GM20000 (cell line): Measurements from ENCODE around the gene OBSL1.

Experiments
- DNase-seq: peaks from one replicate; pipeline ENCODE4 v3.0.0; 2012; ENCODE audit warnings: low spot score
- TF ChIP-seq, protein P1 (sequence below): IDR thresholded peaks from 2 replicates; pipeline ENCODE4 v1.5.1; 2012; ENCODE audit warnings: mild to moderate bottlenecking, control low read depth; ENCODE audit errors: extremely low read depth, missing control alignments

The OBSL1 gene

DNA sequence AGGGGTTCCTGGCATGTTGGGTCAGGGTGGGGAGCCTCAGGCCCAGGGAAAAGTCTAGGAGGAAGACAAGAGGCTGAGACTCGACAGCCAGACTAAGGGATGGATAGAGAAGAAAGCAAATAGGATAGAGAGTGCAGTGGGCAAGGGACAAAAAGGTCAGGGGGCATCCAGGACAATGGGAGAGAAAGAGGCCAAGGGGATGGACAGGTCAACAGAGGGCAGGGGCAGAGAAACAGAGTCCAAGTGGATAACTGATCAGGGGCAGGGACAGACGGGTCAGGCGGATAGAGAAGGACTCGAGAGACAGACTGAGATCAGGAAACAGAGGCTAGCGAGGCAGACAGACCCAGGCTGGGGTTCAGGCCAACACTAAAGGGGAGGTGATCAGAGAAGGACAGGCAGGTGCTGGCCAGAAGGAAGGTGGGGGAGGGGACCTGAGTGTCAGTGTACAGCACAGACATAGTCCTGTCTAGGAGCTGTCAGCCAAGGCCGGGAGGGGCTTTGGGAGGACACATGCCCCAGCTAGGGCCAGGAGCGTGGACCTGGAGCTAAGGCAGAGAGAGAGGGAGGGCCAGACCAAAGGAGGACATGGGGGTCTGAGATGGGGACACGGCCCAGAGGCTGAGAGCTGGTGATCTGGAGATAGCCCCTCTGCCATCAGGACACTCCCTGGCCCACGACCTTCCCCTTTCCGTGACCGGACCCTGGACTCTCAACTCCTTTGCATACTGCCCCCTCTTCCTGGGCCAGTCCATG lies 44.8 kb downstream of the OBSL1 start:
- DNase-seq = no peak
- TF ChIP-seq, protein P1, sequence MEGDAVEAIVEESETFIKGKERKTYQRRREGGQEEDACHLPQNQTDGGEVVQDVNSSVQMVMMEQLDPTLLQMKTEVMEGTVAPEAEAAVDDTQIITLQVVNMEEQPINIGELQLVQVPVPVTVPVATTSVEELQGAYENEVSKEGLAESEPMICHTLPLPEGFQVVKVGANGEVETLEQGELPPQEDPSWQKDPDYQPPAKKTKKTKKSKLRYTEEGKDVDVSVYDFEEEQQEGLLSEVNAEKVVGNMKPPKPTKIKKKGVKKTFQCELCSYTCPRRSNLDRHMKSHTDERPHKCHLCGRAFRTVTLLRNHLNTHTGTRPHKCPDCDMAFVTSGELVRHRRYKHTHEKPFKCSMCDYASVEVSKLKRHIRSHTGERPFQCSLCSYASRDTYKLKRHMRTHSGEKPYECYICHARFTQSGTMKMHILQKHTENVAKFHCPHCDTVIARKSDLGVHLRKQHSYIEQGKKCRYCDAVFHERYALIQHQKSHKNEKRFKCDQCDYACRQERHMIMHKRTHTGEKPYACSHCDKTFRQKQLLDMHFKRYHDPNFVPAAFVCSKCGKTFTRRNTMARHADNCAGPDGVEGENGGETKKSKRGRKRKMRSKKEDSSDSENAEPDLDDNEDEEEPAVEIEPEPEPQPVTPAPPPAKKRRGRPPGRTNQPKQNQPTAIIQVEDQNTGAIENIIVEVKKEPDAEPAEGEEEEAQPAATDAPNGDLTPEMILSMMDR = no peak

GRCh38 chr2:219525533-219526232 lies 45.7 kb downstream of the OBSL1 start:
- TF ChIP-seq, protein P1 = no peak
- DNase-seq = no peak

GRCh38 chr2:219524817-219525216 lies 46.5 kb downstream of the OBSL1 start:
- TF ChIP-seq, protein P1 = no peak
- no peak for DNase-seq

DNA sequence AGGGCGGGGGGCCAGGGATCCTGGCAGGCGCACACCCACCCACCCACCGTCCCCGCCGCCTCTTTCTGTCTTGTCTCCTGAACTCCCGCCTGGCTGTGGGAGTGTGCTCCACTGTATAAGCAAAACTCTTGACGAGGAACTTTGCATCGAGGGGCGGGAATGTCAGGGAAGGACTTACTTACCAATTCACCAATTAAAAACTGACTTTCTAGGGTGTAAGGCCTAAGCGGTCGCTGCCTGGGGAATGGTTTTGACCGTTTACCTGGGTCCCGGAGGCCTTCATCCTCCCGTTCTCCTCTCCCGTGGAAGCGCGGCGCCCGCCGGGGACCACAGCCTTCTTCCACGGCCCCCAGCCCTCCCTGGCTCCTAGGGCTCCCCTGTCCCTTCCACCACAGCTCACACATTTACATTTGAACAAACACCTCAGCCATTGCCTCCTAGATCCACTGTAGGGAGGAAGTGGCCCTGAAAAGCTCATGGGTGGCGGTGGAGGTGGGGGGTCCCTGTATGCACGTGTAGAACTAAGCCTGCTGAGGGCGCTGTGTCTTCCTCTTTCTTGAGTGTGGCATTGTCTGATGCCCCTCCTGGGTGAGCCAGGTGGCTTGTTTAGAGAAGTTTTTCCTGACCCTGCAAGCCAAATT lies 48.2 kb downstream of the OBSL1 start:
- no peak for DNase-seq
- TF ChIP-seq, protein P1 = no peak

- TF ChIP-seq, protein P1 = no peak
- no peak for DNase-seq
Observed at GRCh38 chr2:219522111-219523030, 49.0 kb downstream of the OBSL1 start.

- DNase-seq = no peak
- TF ChIP-seq, protein P1 = peak; percentile 9
Observed at GRCh38 chr2:219521066-219521880, 50.1 kb downstream of the OBSL1 start.
